Activated T-cell treated with anti-CD3 and anti-CD28 coated beads, Interleukin-2, amount 50 U/mL, for 72 hours (primary cell): ENCODE results near the gene SNF8. TPM values are rescaled to one million over a fixed set of nuclear protein-coding genes. Genes with fewer than 3 reads are reported as not detected.

Source experiments
- ATAC-seq, 2 donors: fragments of 150-1000 bp; cut with Tn5 transposase; replicated peaks in 1 of 2; 2 replicates each; pipeline ENCODE4 v1.10.0; 2021; ENCODE audit warnings: moderate library complexity in 2 of 2, mild to moderate bottlenecking in 1 of 2
- DNase-seq, 2 donors: peaks; one replicate each; pipeline ENCODE4 v3.0.0; 2021 to 2022; ENCODE audit warnings: mixed read lengths in 1 of 2
- H3K27ac Mint-ChIP-seq: one replicate; pipeline ENCODE4 v1.8.0; 2022; ENCODE audit warnings: mild to moderate bottlenecking, moderate library complexity, mixed read lengths
- H3K27me3 Mint-ChIP-seq: one replicate; pipeline ENCODE4 v1.8.0; 2022; ENCODE audit warnings: low read depth, mixed read lengths
- H3K36me3 Mint-ChIP-seq, 2 donors: one replicate each; pipeline ENCODE4 v1.8.0; 2022; ENCODE audit warnings: mixed read lengths in 2 of 2, mild to moderate bottlenecking in 1 of 2; ENCODE audit not compliant: insufficient read depth in 2 of 2
- H3K4me1 Mint-ChIP-seq: one replicate; pipeline ENCODE4 v1.8.0; 2022; ENCODE audit warnings: low read depth, mixed read lengths
- H3K4me3 Mint-ChIP-seq, 2 donors: one replicate each; pipeline ENCODE4 v1.8.0; 2022; ENCODE audit warnings: mild to moderate bottlenecking in 2 of 2, mixed read lengths in 2 of 2, moderate library complexity in 2 of 2
- H3K9me3 Mint-ChIP-seq, 2 donors: one replicate each; pipeline ENCODE4 v1.8.0; 2022; ENCODE audit warnings: mixed read lengths in 2 of 2
- total RNA-seq, 2 donors: library from RNA; stranded (reverse); gene quantifications; one replicate each; pipeline ENCODE4 v1.2.3, GENCODE V29; 2022

The SNF8 gene
- total RNA-seq, 2 donors from 2014 or later: 54.7 to 54.8 TPM

- Mint-ChIP-seq H3K36me3 (peaks cover 5 to 7% of the 10 kb centered on the region in 2 donors), H3K27ac (no peak overlapping the region), H3K4me3 (no peak overlapping the region), H3K27me3 (no peaks in the 10 kb centered on the region), H3K4me1 (peaks cover 59% of the 10 kb centered on the region), H3K9me3 (no peaks in the 10 kb centered on the region)
- ATAC-seq: no peak
- no peak for DNase-seq
Measured at GRCh38 chr17:48894886-48895285, 49.8 kb downstream of the SNF8 start.

DNA sequence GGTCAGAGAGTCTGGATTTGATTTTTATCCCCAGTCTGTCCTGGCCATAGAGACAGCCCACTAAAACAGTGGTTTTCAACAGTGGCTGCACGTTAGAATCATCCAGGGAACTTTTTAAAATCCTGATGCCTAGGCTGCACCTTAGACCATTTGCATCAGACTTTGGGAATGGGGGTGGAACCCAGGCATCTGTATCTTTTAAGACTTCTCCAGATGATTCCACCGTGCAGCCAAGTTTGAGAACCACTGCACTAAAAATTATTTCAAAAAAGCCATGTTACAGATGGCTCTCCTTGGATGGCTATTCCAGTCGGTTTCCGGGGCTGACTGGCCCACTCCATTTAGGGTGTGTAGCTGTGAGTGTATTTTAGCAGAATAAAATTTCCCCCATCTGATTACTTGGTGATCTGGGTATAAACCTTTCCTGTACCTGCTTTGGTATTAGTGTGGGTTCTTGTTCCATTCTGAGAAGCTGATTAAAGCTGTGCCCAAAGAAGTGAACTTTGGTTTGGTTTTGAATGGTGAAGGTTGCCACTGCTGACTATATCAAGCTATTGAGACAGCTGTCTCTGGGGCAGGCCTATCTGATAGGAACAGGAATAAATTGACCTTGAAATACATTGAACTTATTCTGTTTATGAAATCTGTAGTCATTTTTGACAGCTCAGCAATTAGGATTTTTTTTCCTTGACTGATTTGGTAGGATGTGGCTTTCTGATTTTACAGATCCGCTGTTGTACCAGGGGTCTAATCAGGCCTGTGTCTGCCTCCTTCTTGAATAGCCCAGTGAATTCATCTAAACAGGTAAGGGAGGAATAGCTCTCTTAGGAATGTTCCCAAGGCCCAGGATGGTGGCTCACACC, 50.8 kb downstream of the SNF8 start:
- DNase-seq (no peak), ATAC-seq (no peak)
- Mint-ChIP-seq H3K4me3 (peak overlapping the region; percentile 94 to 96), H3K9me3 (no peaks in the 10 kb centered on the region), H3K27me3 (no peaks in the 10 kb centered on the region), H3K27ac (peak overlapping the region; percentile 93), H3K4me1 (peaks cover 59% of the 10 kb centered on the region), H3K36me3 (peaks cover 5 to 7% of the 10 kb centered on the region in 2 donors)

- no peak for DNase-seq
- Mint-ChIP-seq H3K4me3 (peak overlapping the region; percentile 94 to 96), H3K27ac (peak overlapping the region; percentile 93), H3K27me3 (no peaks in the 10 kb centered on the region), H3K36me3 (peaks cover 5 to 7% of the 10 kb centered on the region in 2 donors), H3K9me3 (no peaks in the 10 kb centered on the region), H3K4me1 (peaks cover 59% of the 10 kb centered on the region)
- ATAC-seq: no peak
Measured at GRCh38 chr17:48892940-48893645, 51.5 kb downstream of the SNF8 start.

DNA sequence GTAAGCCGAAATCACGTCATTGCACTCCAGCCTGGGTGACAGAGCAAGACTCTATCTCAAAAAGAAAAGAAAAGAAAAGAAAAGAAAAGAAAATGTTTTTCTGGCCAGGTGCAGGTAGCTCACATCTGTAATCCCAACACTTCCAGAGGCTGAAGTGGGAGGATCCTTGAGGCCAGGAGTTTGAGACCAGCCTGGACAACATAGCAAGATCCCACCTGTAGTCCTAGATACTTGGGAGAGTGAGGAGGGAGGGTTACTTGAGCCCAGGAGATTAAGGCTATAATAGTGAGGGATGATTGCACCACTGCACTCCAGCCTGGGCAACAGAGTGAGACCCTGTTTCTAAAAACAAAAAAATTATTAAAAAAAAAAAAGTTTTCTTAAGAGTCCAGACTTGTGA, 54.6 kb downstream of the SNF8 start:
- no peak for ATAC-seq
- no peaks in the 10 kb centered on the region for H3K27me3 Mint-ChIP-seq
- H3K4me1 Mint-ChIP-seq: peaks cover 37% of the 10 kb centered on the region
- DNase-seq: no peak
- H3K27ac Mint-ChIP-seq: no peak overlapping the region
- H3K9me3 Mint-ChIP-seq: no peaks in the 10 kb centered on the region
- no peak overlapping the region for H3K4me3 Mint-ChIP-seq
- H3K36me3 Mint-ChIP-seq: peaks cover 0 to 5% of the 10 kb centered on the region in 2 donors

GRCh38 chr17:48883171-48883570, 61.5 kb downstream of the SNF8 start:
- DNase-seq: no peak
- ATAC-seq: no peak
- Mint-ChIP-seq H3K4me1 (peaks cover 8% of the 10 kb centered on the region), H3K36me3 (no peaks in the 10 kb centered on the region), H3K9me3 (no peaks in the 10 kb centered on the region), H3K27ac (no peak overlapping the region), H3K27me3 (no peaks in the 10 kb centered on the region), H3K4me3 (no peak overlapping the region)

- Mint-ChIP-seq H3K27ac (no peak overlapping the region), H3K27me3 (no peaks in the 10 kb centered on the region), H3K36me3 (no peaks in the 10 kb centered on the region), H3K4me1 (peaks cover 8% of the 10 kb centered on the region), H3K9me3 (no peaks in the 10 kb centered on the region), H3K4me3 (no peak overlapping the region)
- DNase-seq (no peak), ATAC-seq (no peak)
Measured at GRCh38 chr17:48882272-48882671, 62.4 kb downstream of the SNF8 start.

Other genes with a start within 250 kb of the SNF8 start
- gene PRAC1, start 222.3 kb downstream of the SNF8 start, total RNA-seq: not detected
- gene PRAC2, start 221.7 kb downstream of the SNF8 start, total RNA-seq: not detected
- not detected for gene HOXB13, start 216.1 kb downstream of the SNF8 start, total RNA-seq
- gene TTLL6, start 127.6 kb downstream of the SNF8 start, total RNA-seq: not detected
- gene CALCOCO2, start 113.8 kb downstream of the SNF8 start, total RNA-seq: 100 to 1,000 TPM in 1 of 2 donors, 10 to 100 TPM in 1; 97.0 to 132 TPM
- gene ATP5MC1, start 52.1 kb downstream of the SNF8 start, total RNA-seq: 10 to 100 TPM; 45.9 to 52.9 TPM
- 100 to 1,000 TPM; 133 to 191 TPM for gene UBE2Z, start 36.4 kb downstream of the SNF8 start, total RNA-seq
- gene GIP, start 23.8 kb upstream of the SNF8 start, total RNA-seq: not detected
- under 1 TPM; 0.32 to 0.50 TPM for gene IGF2BP1, start 52.5 kb upstream of the SNF8 start, total RNA-seq
- gene B4GALNT2, start 187.9 kb upstream of the SNF8 start, total RNA-seq: not detected